Measurements from ENCODE around the gene HSPH1.

Gene HSPH1

DNA sequence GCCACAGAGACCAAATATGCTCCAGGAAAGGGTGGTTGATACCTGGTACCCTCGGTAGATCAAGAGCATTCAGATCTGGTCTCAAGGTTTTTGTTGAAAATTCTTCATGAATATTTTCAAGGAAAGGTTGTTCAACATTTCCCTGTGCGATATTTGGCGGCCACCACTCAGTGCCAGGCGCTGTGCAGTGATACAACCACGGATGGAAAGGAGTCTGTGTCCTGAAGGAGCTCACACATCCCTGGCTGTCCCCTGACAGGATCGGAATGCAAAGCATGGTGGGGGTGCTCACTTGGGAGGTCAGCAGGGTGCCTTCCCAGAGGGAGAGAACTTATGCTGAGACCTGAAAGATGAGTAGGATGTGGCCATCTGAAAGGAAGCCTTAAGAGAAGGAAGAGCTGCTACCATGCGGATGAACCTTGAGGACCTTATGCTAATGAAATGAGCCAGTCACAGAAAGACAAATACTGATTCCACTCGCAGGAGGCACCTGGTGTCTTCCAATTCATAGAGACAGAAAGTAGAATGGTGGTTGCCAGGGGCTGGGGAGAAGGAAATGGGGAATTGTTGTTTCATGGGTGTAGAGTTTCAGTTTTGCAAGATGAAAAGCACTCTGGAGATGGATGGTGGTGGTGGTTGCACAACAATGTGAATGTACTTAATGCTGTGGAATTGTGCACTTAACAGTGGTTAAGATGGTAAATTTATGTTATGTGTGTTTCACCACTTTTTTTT, 41.6 kb downstream of the HSPH1 start:
- no peak for TF ChIP-seq CTCF (IDR thresholded peaks at IDR 0.05; ENCODE audit: low read depth, low read length)

GRCh38 chr13:31119526-31119925, 42.2 kb downstream of the HSPH1 start:
- no peak for TF ChIP-seq CTCF (IDR thresholded peaks at IDR 0.05; ENCODE audit: low read depth, low read length)
- H3K4me3 ChIP-seq (ENCODE audit: low read depth, low read length) = no peak overlapping the region

More for the DNA sequence above, 41.6 kb downstream of the HSPH1 start:
- no peak overlapping the region for H3K4me3 ChIP-seq (ENCODE audit: low read depth, low read length)

GRCh38 chr13:31116224-31116623, 45.5 kb downstream of the HSPH1 start:
- TF ChIP-seq CTCF (IDR thresholded peaks at IDR 0.05; ENCODE audit: low read depth, low read length) = no peak
- H3K4me3 ChIP-seq (ENCODE audit: low read depth, low read length) = no peak overlapping the region

DNA sequence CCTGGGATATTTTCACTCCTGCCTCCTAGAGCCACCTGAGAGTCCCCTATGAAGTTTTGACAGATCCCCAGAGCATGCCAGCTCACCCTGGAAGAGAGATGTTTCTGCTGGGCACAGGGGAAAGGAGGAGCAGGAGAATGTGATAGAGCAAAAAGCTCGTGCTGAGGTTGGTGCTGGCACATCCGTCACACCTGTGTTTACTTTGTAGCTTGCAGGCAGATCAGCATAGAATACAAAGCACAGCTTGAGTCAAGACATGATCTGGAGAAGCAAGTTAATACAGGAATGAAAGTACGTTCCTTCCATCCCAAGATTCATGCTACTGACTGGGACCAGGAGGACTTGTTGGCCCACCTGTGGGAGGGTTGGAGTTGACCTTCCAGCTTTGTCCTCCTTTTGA, 46.1 kb downstream of the HSPH1 start:
- H3K4me3 ChIP-seq (ENCODE audit: low read depth, low read length) = no peak overlapping the region
- no peak for TF ChIP-seq CTCF (IDR thresholded peaks at IDR 0.05; ENCODE audit: low read depth, low read length)

GRCh38 chr13:31114641-31115040, 47.1 kb downstream of the HSPH1 start:
- TF ChIP-seq CTCF (IDR thresholded peaks at IDR 0.05; ENCODE audit: low read depth, low read length) = no peak
- no peak overlapping the region for H3K4me3 ChIP-seq (ENCODE audit: low read depth, low read length)

GRCh38 chr13:31111136-31111535, 50.6 kb downstream of the HSPH1 start:
- no peak overlapping the region for H3K4me3 ChIP-seq (ENCODE audit: low read depth, low read length)
- no peak for TF ChIP-seq CTCF (IDR thresholded peaks at IDR 0.05; ENCODE audit: low read depth, low read length)

GRCh38 chr13:31110617-31111016, 51.1 kb downstream of the HSPH1 start:
- no peak overlapping the region for H3K4me3 ChIP-seq (ENCODE audit: low read depth, low read length)
- no peak for TF ChIP-seq CTCF (IDR thresholded peaks at IDR 0.05; ENCODE audit: low read depth, low read length)
